Measurements from ENCODE around the gene SRRT. TPM values are rescaled to one million over a fixed set of nuclear protein-coding genes. Genes with fewer than 3 reads are reported as not detected.
"Not testable (repeated sequence)": the region's sequence is repeated elsewhere in the genome, so short reads cannot be mapped to it uniquely, and the experiment has no call there.

The SRRT gene
- total and polyA plus RNA-seq, 4 donors = 58.5 to 120 (median 78.0) TPM

DNA sequence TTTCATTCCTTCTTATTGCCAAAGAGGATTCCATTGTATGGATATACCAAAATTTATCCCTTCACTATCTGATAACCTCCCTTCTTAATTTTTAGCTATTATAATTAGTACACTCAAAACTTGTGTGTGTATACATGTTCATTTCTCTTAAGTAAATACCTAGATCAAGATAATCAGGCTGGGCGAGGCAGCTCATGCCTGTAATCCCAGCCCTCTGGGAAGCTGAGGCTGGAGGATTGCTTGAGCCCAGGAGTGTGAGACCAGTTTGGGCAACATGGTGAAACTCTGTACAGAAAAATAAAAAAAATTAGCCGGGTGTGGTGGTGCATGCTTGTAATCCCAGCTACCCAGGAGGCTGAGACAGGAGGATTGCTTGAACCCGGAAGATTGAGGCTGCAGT is 36.6 kb downstream of the SRRT start:
- Histone ChIP-seq H3K27me3 (ENCODE audit: control insufficient read depth in 3 of 3, insufficient read depth in 3 of 3, low read length in 2 of 3) (no peaks in the 10 kb centered on the region), H3K9me3 (ENCODE audit: control insufficient read depth in 4 of 4, insufficient read depth in 3 of 4, low read length in 3 of 4) (peaks cover 0 to 3% (median 0%) of the 10 kb centered on the region in 4 donors), H3K36me3 (ENCODE audit: control insufficient read depth in 4 of 4, insufficient read depth in 4 of 4, low read length in 4 of 4) (no peaks in the 10 kb centered on the region), H3K9ac (ENCODE audit: insufficient read depth in 1 of 2, low read length in 2 of 2) (no peak overlapping the region), H3K27ac (ENCODE audit: low read depth in 1 of 2, low read length in 1 of 2) (no peak overlapping the region), H3K4me1 (ENCODE audit: control insufficient read depth in 5 of 5, insufficient read depth in 5 of 5, low read length in 5 of 5) (peaks cover 0 to 3% (median 0%) of the 10 kb centered on the region in 5 donors), H3K4me3 (no peak overlapping the region)
- DNase-seq (no peak), ATAC-seq (ENCODE audit: insufficient read depth, low FRiP score) (no peak)
- TF ChIP-seq, protein P1, sequence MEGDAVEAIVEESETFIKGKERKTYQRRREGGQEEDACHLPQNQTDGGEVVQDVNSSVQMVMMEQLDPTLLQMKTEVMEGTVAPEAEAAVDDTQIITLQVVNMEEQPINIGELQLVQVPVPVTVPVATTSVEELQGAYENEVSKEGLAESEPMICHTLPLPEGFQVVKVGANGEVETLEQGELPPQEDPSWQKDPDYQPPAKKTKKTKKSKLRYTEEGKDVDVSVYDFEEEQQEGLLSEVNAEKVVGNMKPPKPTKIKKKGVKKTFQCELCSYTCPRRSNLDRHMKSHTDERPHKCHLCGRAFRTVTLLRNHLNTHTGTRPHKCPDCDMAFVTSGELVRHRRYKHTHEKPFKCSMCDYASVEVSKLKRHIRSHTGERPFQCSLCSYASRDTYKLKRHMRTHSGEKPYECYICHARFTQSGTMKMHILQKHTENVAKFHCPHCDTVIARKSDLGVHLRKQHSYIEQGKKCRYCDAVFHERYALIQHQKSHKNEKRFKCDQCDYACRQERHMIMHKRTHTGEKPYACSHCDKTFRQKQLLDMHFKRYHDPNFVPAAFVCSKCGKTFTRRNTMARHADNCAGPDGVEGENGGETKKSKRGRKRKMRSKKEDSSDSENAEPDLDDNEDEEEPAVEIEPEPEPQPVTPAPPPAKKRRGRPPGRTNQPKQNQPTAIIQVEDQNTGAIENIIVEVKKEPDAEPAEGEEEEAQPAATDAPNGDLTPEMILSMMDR (IDR thresholded peaks at IDR 0.05; ENCODE audit: control extremely low read depth, extremely low read depth) = no peak
- WGBS, 2 donors = 89 to 90% methylated on average over 3 of the region's 3 CpGs

DNA sequence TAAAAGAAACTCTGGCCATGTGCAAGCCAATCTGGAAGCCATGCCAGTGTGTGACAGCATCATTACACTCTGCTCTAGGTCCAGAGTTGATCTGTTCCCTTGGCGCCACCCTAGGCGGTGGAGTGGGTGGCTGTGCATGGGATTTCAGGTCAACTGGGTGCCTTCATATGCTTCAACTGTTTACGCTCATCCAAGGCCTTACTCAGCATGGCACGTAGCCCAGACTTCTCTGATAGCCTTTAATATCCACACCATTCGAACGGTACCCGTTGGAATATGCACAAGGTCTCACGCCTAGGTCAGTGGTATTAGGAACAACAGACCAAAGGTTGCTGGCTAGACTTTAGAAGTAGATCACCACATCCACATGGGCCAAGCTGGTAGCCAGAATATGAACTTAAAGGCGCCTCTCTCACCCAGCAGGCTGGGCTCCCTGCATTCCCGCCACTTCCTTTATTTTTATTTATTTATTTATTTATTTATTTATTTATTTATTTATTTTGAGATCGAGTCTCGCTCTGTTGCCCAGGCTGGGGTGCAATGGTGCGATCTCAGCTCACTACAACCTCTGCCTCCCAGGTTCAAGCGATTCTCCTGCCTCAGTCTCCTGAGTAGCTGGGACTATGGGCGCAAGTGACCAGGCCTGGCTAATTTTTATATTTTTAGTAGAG is 39.4 kb downstream of the SRRT start:
- Histone ChIP-seq H3K4me3 (no peak overlapping the region), H3K27ac (ENCODE audit: low read depth in 1 of 2, low read length in 1 of 2) (no peak overlapping the region), H3K27me3 (ENCODE audit: control insufficient read depth in 3 of 3, insufficient read depth in 3 of 3, low read length in 2 of 3) (no peaks in the 10 kb centered on the region), H3K36me3 (ENCODE audit: control insufficient read depth in 4 of 4, insufficient read depth in 4 of 4, low read length in 4 of 4) (no peaks in the 10 kb centered on the region), H3K9me3 (ENCODE audit: control insufficient read depth in 4 of 4, insufficient read depth in 3 of 4, low read length in 3 of 4) (no peaks in the 10 kb centered on the region), H3K9ac (ENCODE audit: insufficient read depth in 1 of 2, low read length in 2 of 2) (no peak overlapping the region), H3K4me1 (ENCODE audit: control insufficient read depth in 5 of 5, insufficient read depth in 5 of 5, low read length in 5 of 5) (peaks cover 0 to 5% (median 0%) of the 10 kb centered on the region in 5 donors)
- WGBS, 2 donors = 82 to 91% methylated on average over 15 of the region's 15 CpGs
- no peak for ATAC-seq (ENCODE audit: insufficient read depth, low FRiP score)
- DNase-seq = no peak
- TF ChIP-seq, protein P1 (IDR thresholded peaks at IDR 0.05; ENCODE audit: control extremely low read depth, extremely low read depth) = no peak

DNA sequence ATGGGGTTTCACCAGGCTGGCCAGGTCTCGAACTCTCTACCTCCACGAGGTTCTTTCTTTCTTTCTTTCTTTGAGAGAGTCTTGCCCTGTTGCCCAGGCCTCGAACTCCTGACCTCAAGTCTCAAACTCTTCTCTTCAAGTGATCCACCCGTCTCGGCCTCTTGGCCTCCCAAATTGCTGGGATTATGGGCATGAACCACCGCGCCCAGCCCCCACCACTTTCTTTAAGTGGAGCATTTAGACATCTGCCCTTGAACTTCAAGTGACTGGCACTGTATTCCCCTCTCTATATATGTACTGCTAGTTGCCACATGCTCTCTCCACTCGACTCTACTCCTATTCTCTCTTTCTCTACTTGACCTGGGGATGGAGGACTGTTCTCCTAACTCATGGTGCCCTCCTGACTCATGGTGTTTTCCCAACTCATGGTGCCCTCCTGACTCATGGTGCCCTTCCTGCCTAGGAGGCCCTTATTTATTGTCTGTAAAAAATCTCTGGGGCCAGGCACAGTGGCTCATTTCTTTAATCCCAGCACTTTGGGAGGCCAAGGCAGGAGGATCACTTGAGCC is 40.1 kb downstream of the SRRT start:
- H3K27ac ChIP-seq (ENCODE audit: low read depth in 1 of 2, low read length in 1 of 2) = no peak overlapping the region
- H3K9ac ChIP-seq (ENCODE audit: insufficient read depth in 1 of 2, low read length in 2 of 2) = no peak overlapping the region
- DNase-seq (no peak), ATAC-seq (ENCODE audit: insufficient read depth, low FRiP score) (peak; percentile 47)
- 67 to 80% methylated on average over 8 of the region's 8 CpGs for whole genome bisulfite sequencing, 2 donors
- H3K4me1 ChIP-seq (ENCODE audit: control insufficient read depth in 5 of 5, insufficient read depth in 5 of 5, low read length in 5 of 5) = peaks cover 0 to 5% (median 0%) of the 10 kb centered on the region in 5 donors
- no peaks in the 10 kb centered on the region for H3K36me3 ChIP-seq (ENCODE audit: control insufficient read depth in 4 of 4, insufficient read depth in 4 of 4, low read length in 4 of 4)
- TF ChIP-seq, protein P1 (IDR thresholded peaks at IDR 0.05; ENCODE audit: control extremely low read depth, extremely low read depth) = no peak
- no peaks in the 10 kb centered on the region for H3K9me3 ChIP-seq (ENCODE audit: control insufficient read depth in 4 of 4, insufficient read depth in 3 of 4, low read length in 3 of 4)
- H3K27me3 ChIP-seq (ENCODE audit: control insufficient read depth in 3 of 3, insufficient read depth in 3 of 3, low read length in 2 of 3) = no peaks in the 10 kb centered on the region
- H3K4me3 ChIP-seq = no peak overlapping the region

DNA sequence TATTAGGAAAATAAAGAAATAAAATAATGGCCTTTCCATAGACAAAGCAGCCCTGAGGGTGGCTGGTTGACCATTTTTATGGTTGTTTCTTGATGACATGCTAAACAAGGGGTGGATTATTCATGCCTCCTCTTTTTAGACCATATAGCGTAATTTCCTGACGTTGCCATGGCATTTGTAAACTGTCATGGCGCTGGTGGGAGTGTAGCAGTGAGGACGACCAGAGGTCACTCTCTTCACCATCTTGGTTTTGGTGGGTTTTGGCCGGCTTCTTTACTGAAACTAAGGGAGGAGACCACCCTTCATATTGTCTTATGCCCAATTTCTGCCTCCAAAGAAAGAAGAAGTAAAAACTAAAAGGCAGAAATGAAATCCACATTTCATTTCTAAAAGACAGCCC is 44.4 kb downstream of the SRRT start:
- H3K27ac ChIP-seq (ENCODE audit: low read depth in 1 of 2, low read length in 1 of 2); H3K9me3 ChIP-seq (ENCODE audit: control insufficient read depth in 4 of 4, insufficient read depth in 3 of 4, low read length in 3 of 4); DNase-seq; H3K4me3 ChIP-seq; H3K27me3 ChIP-seq (ENCODE audit: control insufficient read depth in 3 of 3, insufficient read depth in 3 of 3, low read length in 2 of 3); H3K36me3 ChIP-seq (ENCODE audit: control insufficient read depth in 4 of 4, insufficient read depth in 4 of 4, low read length in 4 of 4); H3K9ac ChIP-seq (ENCODE audit: insufficient read depth in 1 of 2, low read length in 2 of 2); ATAC-seq (ENCODE audit: insufficient read depth, low FRiP score); H3K4me1 ChIP-seq (ENCODE audit: control insufficient read depth in 5 of 5, insufficient read depth in 5 of 5, low read length in 5 of 5): not testable (repeated sequence)
- WGBS, 2 donors = 83 to 87% methylated on average over 5 of the region's 5 CpGs

DNA sequence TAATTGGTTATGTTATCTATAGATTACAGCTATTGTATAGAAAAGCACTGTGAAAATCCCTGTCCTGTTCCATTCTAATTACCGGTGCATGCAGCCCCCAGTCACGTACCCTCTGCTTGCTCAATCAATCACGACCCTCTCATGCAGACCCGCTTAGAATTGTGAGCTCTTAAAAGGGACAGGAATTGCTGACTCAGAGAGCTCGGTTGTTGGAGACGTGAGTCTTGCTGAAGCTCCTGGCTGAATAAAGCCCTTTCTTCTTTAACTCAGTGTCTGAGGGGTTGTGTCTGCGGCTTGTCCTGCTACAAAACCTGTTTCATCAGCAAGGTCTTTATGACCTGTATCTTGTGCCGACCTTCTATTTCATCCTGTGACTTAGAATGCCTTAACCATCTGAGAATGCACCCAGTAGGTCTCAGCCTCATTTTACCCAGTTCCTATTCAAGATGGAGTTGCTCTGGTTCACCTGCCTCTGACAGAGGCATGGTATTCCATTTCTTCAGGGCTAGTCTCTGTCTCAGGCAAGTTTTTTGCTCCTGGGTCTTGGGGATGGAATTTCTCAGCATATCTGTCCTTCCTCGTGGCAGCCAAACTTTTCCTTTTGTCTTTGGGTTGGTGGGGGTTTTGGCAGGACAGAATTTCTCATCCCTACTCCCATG is 45.0 kb downstream of the SRRT start:
- not testable (repeated sequence) for H3K36me3 ChIP-seq (ENCODE audit: control insufficient read depth in 4 of 4, insufficient read depth in 4 of 4, low read length in 4 of 4); H3K9me3 ChIP-seq (ENCODE audit: control insufficient read depth in 4 of 4, insufficient read depth in 3 of 4, low read length in 3 of 4); H3K27ac ChIP-seq (ENCODE audit: low read depth in 1 of 2, low read length in 1 of 2); ATAC-seq (ENCODE audit: insufficient read depth, low FRiP score); H3K27me3 ChIP-seq (ENCODE audit: control insufficient read depth in 3 of 3, insufficient read depth in 3 of 3, low read length in 2 of 3); H3K4me3 ChIP-seq; H3K9ac ChIP-seq (ENCODE audit: insufficient read depth in 1 of 2, low read length in 2 of 2); DNase-seq; H3K4me1 ChIP-seq (ENCODE audit: control insufficient read depth in 5 of 5, insufficient read depth in 5 of 5, low read length in 5 of 5)
- WGBS, 2 donors = 71 to 78% methylated on average over 9 of the region's 9 CpGs

Measured in lung (tissue), 12 donors.